GM23248 (cell line): ENCODE results near the gene TBC1D22A.
"Not testable (repeated sequence)": the region's sequence is repeated elsewhere in the genome, so short reads cannot be mapped to it uniquely, and the experiment has no call there.

Source experiments
- EZH2 ChIP-seq: fragments of 200-600 bp; sonication (generic); IDR thresholded peaks from 2 replicates; pipeline ENCODE4 v1.6.1; 2018; ENCODE audit warnings: antibody characterized with exemption, mild to moderate bottlenecking; ENCODE audit not compliant: insufficient read depth, poor library complexity, severe bottlenecking
- EZH2phosphoT487 ChIP-seq: fragments of 200-600 bp; sonication (generic); IDR thresholded peaks from 2 replicates; pipeline ENCODE4 v1.6.1; 2018; ENCODE audit warnings: antibody characterized with exemption, moderate library complexity, mild to moderate bottlenecking, low read depth; ENCODE audit not compliant: insufficient read depth

- TF ChIP-seq EZH2, EZH2phosphoT487: not testable (repeated sequence)
Observed at GRCh38 chr22:46817390-46817789, 54.9 kb downstream of the TBC1D22A start.
